ENCODE results near the gene MAPK1. TPM values are rescaled to one million over a fixed set of nuclear protein-coding genes. Genes with fewer than 3 reads are reported as not detected.
"Not testable (repeated sequence)": the region's sequence is repeated elsewhere in the genome, so short reads cannot be mapped to it uniquely, and the experiment has no call there.

The MAPK1 gene
- total RNA-seq, 1 experiment from 2014 or later = 53.6 TPM

- H3K4me2 ChIP-seq (ENCODE audit: low read depth, low read length, poor library complexity, severe bottlenecking); H3K9me2 ChIP-seq (replicated peaks; ENCODE audit: insufficient read depth, low read length); H3K9ac ChIP-seq (ENCODE audit: low read length); DNase-seq; H3K27ac ChIP-seq (ENCODE audit: low read length); H3K9me3 ChIP-seq (ENCODE audit: low read length); H3K4me3 ChIP-seq (ENCODE audit: low read length); H2AFZ ChIP-seq (ENCODE audit: low read length); H3K36me3 ChIP-seq (ENCODE audit: insufficient read depth, low read length); H3K27me3 ChIP-seq (ENCODE audit: low read length); H3K79me2 ChIP-seq (ENCODE audit: low read length); H4K20me1 ChIP-seq (ENCODE audit: insufficient read depth, low read depth, low read length): not testable (repeated sequence)
- H3K4me1 ChIP-seq (ENCODE audit: low read length) = peaks cover 11% of the 10 kb centered on the region
These were observed 147.1 kb downstream of the MAPK1 start for GRCh38 chr22:21720191-21720859.

DNA sequence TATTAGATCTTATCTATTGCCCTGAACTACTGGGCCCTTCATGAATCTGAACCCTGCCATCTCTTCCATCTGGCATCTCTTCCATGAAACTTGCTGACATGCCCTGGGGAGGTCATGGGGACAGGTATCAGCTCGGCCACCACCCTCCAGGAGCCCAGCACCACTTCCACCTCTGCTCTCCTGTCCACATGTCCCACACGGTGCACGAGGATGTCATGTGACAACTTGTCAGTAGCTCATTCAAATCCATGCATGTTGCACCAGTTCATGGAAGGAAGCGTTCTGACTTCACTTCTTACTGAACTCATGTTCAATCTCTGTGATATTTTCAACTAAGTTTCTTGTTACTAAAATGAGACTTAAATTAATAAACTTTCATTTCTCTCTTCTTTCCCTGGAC is 148.4 kb downstream of the MAPK1 start:
- H3K4me1 ChIP-seq (ENCODE audit: low read length) = peaks cover 11% of the 10 kb centered on the region
- no peaks in the 10 kb centered on the region for H3K27me3 ChIP-seq (ENCODE audit: low read length)
- 0 out of 2 replicates have a peak overlapping the region, but pooled peaks have one; percentile 27 for H2AFZ ChIP-seq (ENCODE audit: low read length)
- no peak overlapping the region for H3K9ac ChIP-seq (ENCODE audit: low read length)
- H3K79me2 ChIP-seq (ENCODE audit: low read length) = no peaks in the 10 kb centered on the region
- no peaks in the 10 kb centered on the region for H3K36me3 ChIP-seq (ENCODE audit: insufficient read depth, low read length)
- no peaks in the 10 kb centered on the region for H3K9me3 ChIP-seq (ENCODE audit: low read length)
- no peak overlapping the region for H3K27ac ChIP-seq (ENCODE audit: low read length)
- peak; percentile 71 for DNase-seq
- no peaks in the 10 kb centered on the region for H4K20me1 ChIP-seq (ENCODE audit: insufficient read depth, low read depth, low read length)
- no peak overlapping the region for H3K4me3 ChIP-seq (ENCODE audit: low read length)
- no peaks in the 10 kb centered on the region for H3K9me2 ChIP-seq (replicated peaks; ENCODE audit: insufficient read depth, low read length)
- no peak overlapping the region for H3K4me2 ChIP-seq (ENCODE audit: low read depth, low read length, poor library complexity, severe bottlenecking)

DNA sequence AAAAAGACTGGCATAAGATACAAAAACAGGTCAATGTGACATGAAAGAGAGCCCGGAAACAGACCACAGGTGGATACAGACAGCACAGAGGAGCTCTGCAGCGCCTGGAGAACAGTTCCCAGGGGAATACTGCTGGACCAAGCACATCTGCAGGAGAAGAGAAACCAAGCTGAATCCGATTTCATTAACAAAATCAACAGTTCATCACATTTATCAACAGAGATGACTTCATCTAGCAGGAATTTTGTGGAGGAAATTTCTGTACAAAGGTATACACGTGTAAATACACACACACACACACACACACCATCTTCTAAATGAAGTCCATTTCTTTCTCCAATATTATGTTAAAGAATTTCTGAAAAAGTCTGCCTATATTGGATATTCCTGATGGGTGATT is 148.9 kb downstream of the MAPK1 start:
- Histone ChIP-seq H3K4me3 (ENCODE audit: low read length) (no peak overlapping the region), H3K4me2 (ENCODE audit: low read depth, low read length, poor library complexity, severe bottlenecking) (no peak overlapping the region), H3K9me3 (ENCODE audit: low read length) (no peaks in the 10 kb centered on the region), H3K36me3 (ENCODE audit: insufficient read depth, low read length) (no peaks in the 10 kb centered on the region), H3K27me3 (ENCODE audit: low read length) (no peaks in the 10 kb centered on the region), H3K4me1 (ENCODE audit: low read length) (peaks cover 11% of the 10 kb centered on the region), H3K9ac (ENCODE audit: low read length) (no peak overlapping the region), H3K27ac (ENCODE audit: low read length) (no peak overlapping the region), H2AFZ (ENCODE audit: low read length) (no peak overlapping the region), H4K20me1 (ENCODE audit: insufficient read depth, low read depth, low read length) (no peaks in the 10 kb centered on the region), H3K79me2 (ENCODE audit: low read length) (no peaks in the 10 kb centered on the region), H3K9me2 (replicated peaks; ENCODE audit: insufficient read depth, low read length) (no peaks in the 10 kb centered on the region)
- peak; percentile 53 for DNase-seq

GRCh38 chr22:21716395-21717122 is 150.9 kb downstream of the MAPK1 start:
- H4K20me1 ChIP-seq (ENCODE audit: insufficient read depth, low read depth, low read length); H3K9me2 ChIP-seq (replicated peaks; ENCODE audit: insufficient read depth, low read length); H3K4me3 ChIP-seq (ENCODE audit: low read length); DNase-seq; H3K36me3 ChIP-seq (ENCODE audit: insufficient read depth, low read length); H3K9ac ChIP-seq (ENCODE audit: low read length); H3K79me2 ChIP-seq (ENCODE audit: low read length); H3K4me2 ChIP-seq (ENCODE audit: low read depth, low read length, poor library complexity, severe bottlenecking); H3K27ac ChIP-seq (ENCODE audit: low read length); H3K9me3 ChIP-seq (ENCODE audit: low read length); H2AFZ ChIP-seq (ENCODE audit: low read length); H3K27me3 ChIP-seq (ENCODE audit: low read length): not testable (repeated sequence)
- peaks cover 11% of the 10 kb centered on the region for H3K4me1 ChIP-seq (ENCODE audit: low read length)

DNA sequence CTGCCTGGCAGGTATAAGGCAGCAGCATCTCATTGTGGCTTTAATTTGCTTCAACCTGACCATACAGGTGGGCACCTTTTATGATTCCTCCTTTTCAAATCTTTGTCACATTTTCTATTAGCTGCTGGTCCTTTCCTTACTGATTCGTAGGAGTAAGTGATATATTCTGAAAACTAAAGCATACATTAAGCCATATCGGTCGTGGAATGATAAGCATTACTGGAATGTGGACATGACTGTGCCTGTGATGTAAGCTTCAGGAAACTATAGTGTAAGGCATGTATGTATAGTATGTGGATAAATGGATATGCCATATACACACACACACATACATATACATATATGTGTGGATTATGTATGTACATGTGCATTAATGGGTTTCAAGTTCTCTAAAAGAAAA is 152.7 kb downstream of the MAPK1 start:
- no peaks in the 10 kb centered on the region for H4K20me1 ChIP-seq (ENCODE audit: insufficient read depth, low read depth, low read length)
- no peaks in the 10 kb centered on the region for H3K79me2 ChIP-seq (ENCODE audit: low read length)
- no peak overlapping the region for H3K9ac ChIP-seq (ENCODE audit: low read length)

DNA sequence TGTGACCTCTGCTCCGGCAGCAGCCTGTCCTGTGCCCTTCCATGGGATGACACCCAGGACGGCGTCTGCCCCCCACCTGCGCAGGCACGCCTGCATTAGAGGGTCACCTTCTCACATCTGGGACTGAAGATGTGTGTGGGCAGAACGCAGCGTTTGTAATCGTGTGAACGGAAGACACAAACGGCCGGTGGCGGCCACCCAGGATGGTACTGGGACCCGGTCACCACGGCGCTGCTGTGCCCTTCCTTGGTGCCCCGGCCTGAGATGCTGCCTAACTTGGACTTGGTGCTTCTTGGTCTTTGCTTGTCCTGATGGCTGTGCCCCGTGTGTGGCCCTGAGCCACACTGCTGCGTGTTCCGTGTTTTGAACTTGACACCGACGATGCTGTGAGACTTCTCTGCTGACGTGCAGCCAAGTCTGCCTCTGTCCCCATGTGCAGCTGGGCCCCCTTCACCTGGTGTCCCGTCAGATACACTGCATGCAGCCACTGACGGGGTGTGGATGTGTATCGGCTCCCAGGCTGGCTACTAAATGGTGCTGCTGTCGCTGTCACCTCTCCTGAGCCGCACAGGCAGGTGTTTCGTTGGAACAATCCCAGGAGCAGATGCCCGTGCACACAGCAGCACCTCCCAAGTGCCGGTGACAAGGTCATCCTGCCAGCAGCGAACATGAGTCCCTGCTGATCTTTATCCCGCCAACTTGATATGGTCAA is 153.2 kb downstream of the MAPK1 start:
- Histone ChIP-seq H3K4me3 (ENCODE audit: low read length) (no peak overlapping the region), H3K4me2 (ENCODE audit: low read depth, low read length, poor library complexity, severe bottlenecking) (no peak overlapping the region), H3K27ac (ENCODE audit: low read length) (no peak overlapping the region), H3K27me3 (ENCODE audit: low read length) (no peaks in the 10 kb centered on the region), H4K20me1 (ENCODE audit: insufficient read depth, low read depth, low read length) (no peaks in the 10 kb centered on the region), H3K9ac (ENCODE audit: low read length) (no peak overlapping the region), H3K36me3 (ENCODE audit: insufficient read depth, low read length) (no peaks in the 10 kb centered on the region), H3K9me2 (replicated peaks; ENCODE audit: insufficient read depth, low read length) (no peaks in the 10 kb centered on the region), H3K9me3 (ENCODE audit: low read length) (no peaks in the 10 kb centered on the region), H3K4me1 (ENCODE audit: low read length) (peaks cover 8% of the 10 kb centered on the region), H2AFZ (ENCODE audit: low read length) (no peak overlapping the region), H3K79me2 (ENCODE audit: low read length) (no peaks in the 10 kb centered on the region)
- no peak for DNase-seq

More for the DNA sequence above, 152.7 kb downstream of the MAPK1 start:
- Histone ChIP-seq H3K27me3 (ENCODE audit: low read length) (no peaks in the 10 kb centered on the region), H3K4me2 (ENCODE audit: low read depth, low read length, poor library complexity, severe bottlenecking) (no peak overlapping the region), H3K9me2 (replicated peaks; ENCODE audit: insufficient read depth, low read length) (no peaks in the 10 kb centered on the region), H3K36me3 (ENCODE audit: insufficient read depth, low read length) (no peaks in the 10 kb centered on the region), H2AFZ (ENCODE audit: low read length) (no peak overlapping the region), H3K4me1 (ENCODE audit: low read length) (peaks cover 11% of the 10 kb centered on the region), H3K27ac (ENCODE audit: low read length) (no peak overlapping the region), H3K9me3 (ENCODE audit: low read length) (no peaks in the 10 kb centered on the region), H3K4me3 (ENCODE audit: low read length) (no peak overlapping the region)
- DNase-seq = no peak

DNA sequence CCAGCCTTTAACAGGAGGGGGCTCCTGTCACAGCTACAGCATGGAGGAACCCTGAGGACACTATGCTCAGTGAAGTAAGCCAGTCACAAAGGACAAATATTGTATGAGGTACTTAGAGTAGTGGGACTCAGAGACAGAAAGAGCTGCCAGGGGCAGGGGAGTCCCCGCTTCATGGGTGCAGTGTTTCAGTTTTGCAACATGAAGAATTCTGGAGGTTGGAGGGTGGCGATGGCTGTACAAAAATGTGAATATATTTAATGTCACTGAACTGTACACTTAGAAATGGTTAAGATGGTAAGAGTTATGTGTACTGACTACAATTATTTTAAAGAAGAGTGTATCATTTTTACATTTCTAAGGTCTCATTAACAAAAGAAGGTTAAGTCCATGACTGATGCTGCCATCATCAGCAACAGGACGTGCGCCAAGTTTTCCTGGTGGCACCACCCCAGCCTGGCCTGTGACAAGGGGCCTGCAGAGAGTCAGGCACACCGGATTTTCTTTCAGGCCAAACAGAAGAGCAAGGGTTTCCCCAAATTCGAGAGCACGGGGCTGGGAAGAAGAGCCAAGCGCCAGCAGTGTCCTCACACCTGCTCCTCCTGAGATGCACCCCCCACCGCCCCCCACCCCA is 153.9 kb downstream of the MAPK1 start:
- H3K27ac ChIP-seq (ENCODE audit: low read length) = no peak overlapping the region
- H3K4me3 ChIP-seq (ENCODE audit: low read length) = no peak overlapping the region
- H2AFZ ChIP-seq (ENCODE audit: low read length) = no peak overlapping the region
- H3K4me2 ChIP-seq (ENCODE audit: low read depth, low read length, poor library complexity, severe bottlenecking) = no peak overlapping the region
- H3K9ac ChIP-seq (ENCODE audit: low read length) = no peak overlapping the region
- H3K4me1 ChIP-seq (ENCODE audit: low read length) = peaks cover 1% of the 10 kb centered on the region
- H3K27me3 ChIP-seq (ENCODE audit: low read length) = no peaks in the 10 kb centered on the region
- H3K9me2 ChIP-seq (replicated peaks; ENCODE audit: insufficient read depth, low read length) = no peaks in the 10 kb centered on the region
- H3K79me2 ChIP-seq (ENCODE audit: low read length) = no peaks in the 10 kb centered on the region
- no peaks in the 10 kb centered on the region for H3K36me3 ChIP-seq (ENCODE audit: insufficient read depth, low read length)
- H3K9me3 ChIP-seq (ENCODE audit: low read length) = no peaks in the 10 kb centered on the region
- DNase-seq = no peak
- H4K20me1 ChIP-seq (ENCODE audit: insufficient read depth, low read depth, low read length) = no peaks in the 10 kb centered on the region
